HCT116 (cell line): ENCODE data around the gene CDH16. TPM values are rescaled to one million over a fixed set of nuclear protein-coding genes. Genes with fewer than 3 reads are reported as not detected.

ENCODE experiments used
- ATAC-seq: fragments of 200-7000 bp; cut with Tn5 transposase; 2 replicates; pipeline ENCODE4 v1.9.1; 2020; ENCODE audit warnings: mild to moderate bottlenecking, moderate library complexity
- BruUV-seq: library from RNA; stranded (reverse); fragments of 400-500 nt; replicated peaks from 2 replicates; lab custom pipeline; 2021; lab: Mats Ljungman, UMichigan
- CTCF ChIA-PET: fragments of 300-600 bp; sonication (Branson Sonifier 250); formaldehyde crosslinking; loops from one replicate; lab custom pipeline; 2021; ENCODE audit warnings: antibody characterized with exemption; lab: Charles Lee
- POLR2A ChIA-PET: fragments of 300-600, 350-600 bp; sonication (Branson Sonifier 250); formaldehyde crosslinking; loops from one replicate; lab custom pipeline; 2021; ENCODE audit warnings: antibody characterized with exemption; lab: Charles Lee
- RAD21 ChIA-PET, 2 experiments: fragments of 300-600 bp; sonication (Branson Sonifier 250); formaldehyde crosslinking; loops; one replicate each; lab custom pipeline; 2023; ENCODE audit warnings: low total read pairs in 2 of 2; ENCODE audit not compliant: uncharacterized antibody in 2 of 2, unreplicated experiment in 2 of 2, low non-redundant PET in 1 of 2; lab: Charles Lee
- DNase-seq: peaks from one replicate; pipeline ENCODE4 v3.0.0-alpha.2; 2010; ENCODE audit warnings: low read depth, low spot score
- H2AFZ ChIP-seq: fragments of 200-600 bp; shearing (Covaris generic), sonication (generic); 2 replicates; pipeline ENCODE4 v1.6.1; 2017; ENCODE audit warnings: low read depth, mixed run types, mixed read lengths, antibody characterized with exemption, low read length; ENCODE audit not compliant: poor library complexity, severe bottlenecking
- H3K27ac ChIP-seq: 2 replicates; pipeline ENCODE4 v1.5.1; 2012; ENCODE audit warnings: low read depth, low read length
- H3K27me3 ChIP-seq: fragments of 200-600 bp; sonication (generic); 2 replicates; pipeline ENCODE4 v1.6.1; 2016; ENCODE audit warnings: mixed run types, low read length, mixed read lengths; ENCODE audit not compliant: insufficient read depth
- H3K36me3 ChIP-seq, 2 experiments: fragments of 200-500 bp in 1 of 2; fragments of 200-600 bp in 1 of 2; sonication (Bioruptor generic) in 1 of 2; sonication (generic) in 1 of 2; 2 replicates each; pipeline versions ENCODE4 v1.5.1 to v1.6.1; 2014 to 2016; ENCODE audit warnings: low read length in 2 of 2, inconsistent platforms in 1 of 2, mixed read lengths in 1 of 2, mixed run types in 1 of 2; ENCODE audit not compliant: insufficient read depth in 2 of 2, control insufficient read depth in 1 of 2
- H3K4me1 ChIP-seq, 2 experiments: fragments of 200-600 bp in 1 of 2; sonication (generic) in 1 of 2; 2 replicates each; pipeline versions ENCODE4 v1.5.1 to v1.6.1; 2012 to 2017; ENCODE audit warnings: low read length in 2 of 2, inconsistent platforms in 1 of 2, mild to moderate bottlenecking in 1 of 2, mixed read lengths in 1 of 2, mixed run types in 1 of 2, moderate library complexity in 1 of 2; ENCODE audit not compliant: insufficient read depth in 2 of 2, control insufficient read depth in 1 of 2
- H3K4me2 ChIP-seq: fragments of 200-600 bp; sonication (generic); 2 replicates; pipeline ENCODE4 v1.6.1; 2017; ENCODE audit warnings: mixed run types, low read length, mixed read lengths
- H3K4me3 ChIP-seq, 2 experiments: fragments of 200-600 bp in 1 of 2; sonication (generic) in 1 of 2; replicated peaks in 1 of 2; 2 replicates each; pipeline ENCODE4 v1.5.1; 2011 to 2016; ENCODE audit warnings: low read length in 2 of 2, control low read depth in 1 of 2, low read depth in 1 of 2, mild to moderate bottlenecking in 1 of 2, mixed read lengths in 1 of 2, mixed run types in 1 of 2
- H3K79me2 ChIP-seq: fragments of 200-600 bp; sonication (generic); 2 replicates; pipeline ENCODE4 v1.6.1; 2017; ENCODE audit warnings: mild to moderate bottlenecking, mixed run types, low read length, moderate library complexity, mixed read lengths; ENCODE audit not compliant: insufficient read depth
- H3K9ac ChIP-seq: fragments of 200-600 bp; sonication (generic); 2 replicates; pipeline ENCODE4 v1.6.1; 2016; ENCODE audit warnings: low read length, mixed read lengths
- H3K9me2 ChIP-seq: fragments of 200-600 bp; sonication (generic), shearing (Covaris generic); 2 replicates; pipeline ENCODE4 v1.6.1; 2017; ENCODE audit warnings: mixed run types, mild to moderate bottlenecking, moderate library complexity; ENCODE audit not compliant: insufficient read depth
- H3K9me3 ChIP-seq, 2 experiments: fragments of 200-500 bp in 1 of 2; fragments of 200-600 bp in 1 of 2; sonication (Bioruptor generic) in 1 of 2; sonication (generic) in 1 of 2; 2 replicates each; pipeline ENCODE4 v1.6.1; 2014 to 2017; ENCODE audit warnings: low read length in 2 of 2, mixed read lengths in 2 of 2, inconsistent platforms in 1 of 2, low read depth in 1 of 2, mild to moderate bottlenecking in 1 of 2, mixed run types in 1 of 2, moderate library complexity in 1 of 2; ENCODE audit not compliant: control insufficient read depth in 1 of 2, insufficient read depth in 1 of 2
- H4K20me1 ChIP-seq: fragments of 200-600 bp; sonication (generic), shearing (Covaris generic); 2 replicates; pipeline ENCODE4 v1.6.1; 2017; ENCODE audit warnings: mixed run types, mild to moderate bottlenecking, moderate library complexity; ENCODE audit not compliant: insufficient read depth
- EGR1 ChIP-seq: IDR thresholded peaks from 2 replicates; pipeline ENCODE4 v1.6.1; 2012; ENCODE audit warnings: low read depth
- ELF1 ChIP-seq: IDR thresholded peaks from 2 replicates; pipeline ENCODE4 v1.6.1; 2012; ENCODE audit warnings: low read depth, borderline replicate concordance
- POLR2AphosphoS5 ChIP-seq: IDR thresholded peaks from 2 replicates; pipeline ENCODE4 v1.6.1; 2011; ENCODE audit warnings: mild to moderate bottlenecking, low read depth, low read length, moderate library complexity
- RAD21 ChIP-seq: IDR thresholded peaks from 2 replicates; pipeline ENCODE4 v1.6.1; 2012; ENCODE audit warnings: low read depth, mild to moderate bottlenecking
- SP1 ChIP-seq: IDR thresholded peaks from 2 replicates; pipeline ENCODE4 v1.6.1; 2012; ENCODE audit warnings: low read depth
- ZFX ChIP-seq: fragments of 450-650 bp; IDR thresholded peaks from 2 replicates; pipeline ENCODE4 v1.6.1; 2017
- ZNF274 ChIP-seq: fragments of 200-500 bp; sonication (Bioruptor generic); IDR thresholded peaks from 2 replicates; pipeline ENCODE4 v1.6.1; 2014; ENCODE audit warnings: mild to moderate bottlenecking, low read depth, low read length, inconsistent platforms
- intact Hi-C: fragments of 100-400 bp; cut with micrococcal nuclease; formaldehyde crosslinking; loops from 2 replicates; pipeline ENCODE4 v1.10.0; 2022
- total RNA-seq: library from RNA; stranded (reverse); gene quantifications from one replicate; pipeline ENCODE4 v1.2.1, GENCODE V29; 2021; ENCODE audit not compliant: unreplicated experiment

CDH16 gene
- total RNA-seq, 1 experiment from 2014 or later: not detected

GRCh38 chr16:66926171-66926947 lies 7.7 kb upstream of the CDH16 start:
- Histone ChIP-seq H3K79me2 (no peaks in the 10 kb centered on the region), H3K36me3 (no peaks in the 10 kb centered on the region), H3K9me2 (no peaks in the 10 kb centered on the region), H2AFZ (no peak overlapping the region), H3K4me2 (peak overlapping the region; percentile 45; the same call in 1 of the 2 replicates), H3K27me3 (no peaks in the 10 kb centered on the region), H3K4me3 (no peak overlapping the region), H3K4me1 (peaks cover 21 to 50% of the 10 kb centered on the region in 2 experiments), H4K20me1 (no peaks in the 10 kb centered on the region), H3K9ac (no peak overlapping the region), H3K9me3 (no peaks in the 10 kb centered on the region), H3K27ac (no peak overlapping the region)
- TF ChIP-seq POLR2AphosphoS5 (no peak), ZFX (no peak), RAD21 (no peak), ZNF274 (no peak)
- ChIA-PET CTCF (interaction anchor here (1.1 to 2.8 kb wide), 2 partner anchors 16 to 31 kb away, joined by 4 to 32 read pairs; no protein-coding TSS in a partner anchor), POLR2A (no interaction called here), RAD21 (no interaction called here)
- ATAC-seq (no peak), DNase-seq (no peak)
- no TSS peak for BruUV-seq
- intact Hi-C loops: no loop called here

GRCh38 chr16:66925322-66925840 lies 6.7 kb upstream of the CDH16 start, which contains the start of gene RRAD:
Gene RRAD, minus strand, starts transcription at chr16:66925535. Its CDS starts 356 bp downstream, at chr16:66925179.
- H3K4me1 ChIP-seq: peaks cover 21 to 50% of the 10 kb centered on the region in 2 experiments
- ATAC-seq (peak; percentile 17), DNase-seq (no peak)
- no peaks in the 10 kb centered on the region for H3K27me3 ChIP-seq
- POLR2A ChIA-PET: no interaction called here
- TF ChIP-seq ELF1 (no peak), EGR1 (no peak), SP1 (no peak)
- H3K4me2 ChIP-seq: peak within 1 kb of the TSS; percentile 70
- H4K20me1 ChIP-seq: no peaks in the 10 kb centered on the region
- H3K9ac ChIP-seq: no peak within 1 kb of the TSS
- intact Hi-C loops: no loop called here
- no peaks in the 10 kb centered on the region for H3K79me2 ChIP-seq
- H3K27ac ChIP-seq: no peak within 1 kb of the TSS; the same call in 1 of the 2 replicates
- no peaks in the 10 kb centered on the region for H3K9me2 ChIP-seq
- no peaks in the 10 kb centered on the region for H3K9me3 ChIP-seq
- BruUV-seq: no TSS peak
- H3K36me3 ChIP-seq: no peaks in the 10 kb centered on the region
- RAD21 ChIA-PET: no interaction called here
- no peak within 1 kb of the TSS for H2AFZ ChIP-seq
- CTCF ChIA-PET: no interaction called here
- peak within 1 kb of the TSS; percentile 15 to 42 for H3K4me3 ChIP-seq
